CD4-positive, alpha-beta T cell treated with Interleukin-12 subunit alpha and Interleukin-12 subunit beta, for 1 hour (primary cell): Measurements from ENCODE around the gene GPR35.
"Not testable (repeated sequence)": the region's sequence is repeated elsewhere in the genome, so short reads cannot be mapped to it uniquely, and the experiment has no call there.

Experiments used
- DNase-seq: peaks from one replicate; pipeline ENCODE4 v3.0.0-alpha.2; 2020

GPR35 gene

GRCh38 chr2:240663546-240664190 lies 38.4 kb downstream of the GPR35 start:
- no peak for DNase-seq

GRCh38 chr2:240664622-240665021 lies 39.3 kb downstream of the GPR35 start:
- DNase-seq: no peak

DNA sequence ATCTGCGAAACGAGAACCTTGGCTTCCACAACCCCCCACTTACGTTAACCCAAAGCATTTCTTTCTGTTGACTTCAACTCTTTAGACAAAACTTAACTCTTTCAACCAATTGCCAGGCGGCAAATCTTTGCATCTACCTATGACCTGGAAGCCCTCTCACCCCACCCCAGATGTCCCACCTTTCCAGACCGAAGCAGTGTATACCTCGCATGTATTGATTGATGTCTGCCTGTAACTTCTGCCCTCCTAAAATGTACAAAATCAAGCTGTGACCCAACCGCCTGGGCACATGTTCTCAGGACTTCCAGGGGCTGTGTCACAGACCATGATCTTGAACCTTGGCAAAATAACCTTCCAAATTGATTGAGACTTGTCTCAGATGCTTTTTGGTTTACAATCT lies 45.1 kb downstream of the GPR35 start:
- no peak for DNase-seq

DNA sequence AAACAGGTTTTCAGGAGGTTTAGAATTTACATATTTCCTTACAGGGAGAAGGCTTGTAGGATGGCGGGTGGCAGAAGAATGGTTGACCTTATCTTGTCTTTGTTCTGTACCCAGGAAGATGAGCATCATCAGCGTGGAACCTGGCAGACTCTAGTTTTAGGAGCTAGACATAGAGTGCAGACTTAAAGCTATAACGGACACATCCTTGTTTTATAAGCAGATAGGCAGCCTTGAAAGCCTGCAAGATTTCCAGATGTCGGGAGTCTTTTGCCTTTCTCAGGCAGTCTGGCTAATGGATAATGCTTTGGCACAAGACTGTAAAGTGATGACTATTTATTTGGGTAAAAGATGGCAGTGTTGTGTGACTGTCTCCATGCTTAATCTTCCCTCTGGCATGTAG lies 45.7 kb downstream of the GPR35 start:
- DNase-seq: no peak

DNA sequence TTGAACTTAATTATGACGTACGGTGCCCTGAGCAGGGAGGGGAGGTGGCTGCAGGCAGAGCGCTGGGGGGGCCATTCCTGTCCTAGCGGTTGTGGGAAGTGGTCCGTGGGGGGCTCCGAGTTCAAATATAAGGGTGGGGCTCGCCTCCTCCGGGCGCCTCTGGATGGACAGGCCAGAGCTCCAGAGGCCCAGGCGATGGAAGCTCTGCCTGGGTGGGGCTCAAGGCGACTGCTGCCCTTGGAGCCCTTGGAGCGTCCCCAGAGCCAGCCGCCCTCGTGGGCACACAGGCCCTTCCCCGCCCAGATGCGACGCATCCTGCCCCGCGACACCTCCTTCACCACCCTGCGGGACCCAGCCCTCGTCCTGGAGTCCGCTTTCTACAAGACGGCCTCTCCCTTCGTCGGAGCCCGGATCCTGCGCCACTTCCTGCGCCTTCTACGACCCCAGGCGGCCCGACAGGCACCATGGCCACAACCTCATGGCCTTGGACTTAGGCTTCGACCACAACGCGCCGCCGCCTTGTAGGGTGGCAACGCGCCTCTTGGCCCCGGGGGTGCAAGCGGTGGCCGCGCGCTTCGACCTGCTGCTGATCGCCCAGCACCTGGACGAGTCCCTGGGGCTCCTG lies 46.9 kb downstream of the GPR35 start:
- no peak for DNase-seq

- DNase-seq: no peak
These were observed 47.5 kb downstream of the GPR35 start for GRCh38 chr2:240672701-240673190.

GRCh38 chr2:240674461-240675184 lies 49.3 kb downstream of the GPR35 start:
- DNase-seq: not testable (repeated sequence)

DNA sequence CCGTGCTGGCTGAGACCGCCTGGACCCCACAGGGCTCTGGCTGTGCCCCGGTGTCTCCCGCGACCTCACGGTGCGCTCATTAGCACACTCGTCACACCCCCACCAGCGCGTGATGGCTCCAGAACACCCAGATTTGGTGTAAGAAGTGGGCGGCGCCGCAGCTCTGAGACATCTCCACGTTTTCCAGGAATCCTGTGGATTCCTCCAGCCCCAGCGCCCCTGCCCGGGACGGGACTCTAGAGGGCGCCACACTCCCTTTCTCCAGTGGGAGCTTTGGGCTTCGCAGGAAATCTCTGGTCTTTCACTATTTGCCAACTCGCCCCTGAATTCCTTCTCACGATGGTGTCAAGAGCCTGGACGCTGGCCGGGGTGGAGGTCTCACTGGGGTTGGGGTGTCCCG lies 50.1 kb downstream of the GPR35 start:
- DNase-seq: not testable (repeated sequence)

- DNase-seq: not testable (repeated sequence)
These were observed 52.8 kb downstream of the GPR35 start for GRCh38 chr2:240678043-240678442.

GRCh38 chr2:240678909-240679308 lies 53.6 kb downstream of the GPR35 start:
- not testable (repeated sequence) for DNase-seq

DNA sequence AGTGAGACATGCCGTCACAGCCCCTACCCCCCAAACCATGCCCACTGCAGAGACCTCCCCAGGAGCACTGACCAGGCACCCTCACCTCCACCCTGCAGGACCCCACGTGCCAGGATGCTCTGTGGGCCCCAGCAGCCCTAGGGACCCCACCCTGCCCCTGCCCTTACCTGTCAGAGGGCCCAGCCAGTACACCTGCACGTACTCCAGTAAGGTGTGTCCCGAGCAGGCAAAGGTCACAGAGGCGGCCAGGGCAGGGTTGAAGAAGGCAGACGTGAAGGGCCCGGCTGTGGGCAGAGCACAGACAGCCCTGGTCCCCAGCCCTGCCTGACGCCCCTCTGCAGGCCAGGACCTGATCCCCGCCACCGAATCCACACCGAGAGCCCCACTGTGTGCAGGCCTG lies 54.9 kb downstream of the GPR35 start:
- DNase-seq: not testable (repeated sequence)
